Measurements from ENCODE around the gene TSPAN9. TPM values are rescaled to one million over a fixed set of nuclear protein-coding genes. Genes with fewer than 3 reads are reported as not detected.

The TSPAN9 gene
- total and polyA plus RNA-seq, 2 experiments from 2014 or later = 6.0 to 31.5 TPM

- no peaks in the 10 kb centered on the region for H4K20me1 ChIP-seq (replicated peaks; ENCODE audit: insufficient read depth)
- TF ChIP-seq REST (IDR thresholded peaks at IDR 0.05; ENCODE audit: unreplicated experiment) (no peak), STAT1 (IDR thresholded peaks at IDR 0.05; ENCODE audit: unreplicated experiment) (no peak), NANOG (IDR thresholded peaks at IDR 0.05; ENCODE audit: borderline replicate concordance) (no peak), POLR2AphosphoS5 (IDR thresholded peaks at IDR 0.05; ENCODE audit: low read depth) (no peak)
- no peak overlapping the region for H3K4me2 ChIP-seq
- ATAC-seq = no peak
- H3K79me2 ChIP-seq (replicated peaks; ENCODE audit: insufficient read depth) = no peaks in the 10 kb centered on the region
- H3K36me3 ChIP-seq (ENCODE audit: insufficient read depth) = no peaks in the 10 kb centered on the region
- Mint-ChIP-seq H3K27ac (no peak overlapping the region; the same call in 1 of the 2 replicates), H3K27me3 (ENCODE audit: insufficient read depth, low read depth, poor library complexity) (peaks cover 4% of the 10 kb centered on the region), H3K9me3 (no peaks in the 10 kb centered on the region), H3K4me3 (no peak overlapping the region), H3K4me1 (peaks cover 24% of the 10 kb centered on the region), H3K36me3 (ENCODE audit: low read depth) (no peaks in the 10 kb centered on the region)
- H3F3A ChIP-seq (replicated peaks; ENCODE audit: low read depth) = 0 out of 2 replicates have a peak, but pooled peaks cover 3% of the 10 kb centered on the region
- no peak for DNase-seq (ENCODE audit: low spot score)
- H3K4me3 ChIP-seq = no peak overlapping the region
- H3K27ac ChIP-seq (ENCODE audit: low read depth) = no peak overlapping the region
- H2AFZ ChIP-seq = no peak overlapping the region
- peaks cover 4% of the 10 kb centered on the region; the same call in 1 of the 2 replicates for H3K4me1 ChIP-seq (ENCODE audit: insufficient read depth)
- H3K9me2 ChIP-seq (ENCODE audit: insufficient read depth) = no peaks in the 10 kb centered on the region
- H3K27me3 ChIP-seq (ENCODE audit: insufficient read depth) = no peaks in the 10 kb centered on the region
Observed at GRCh38 chr12:3105690-3106479, 28.7 kb downstream of the TSPAN9 start.

DNA sequence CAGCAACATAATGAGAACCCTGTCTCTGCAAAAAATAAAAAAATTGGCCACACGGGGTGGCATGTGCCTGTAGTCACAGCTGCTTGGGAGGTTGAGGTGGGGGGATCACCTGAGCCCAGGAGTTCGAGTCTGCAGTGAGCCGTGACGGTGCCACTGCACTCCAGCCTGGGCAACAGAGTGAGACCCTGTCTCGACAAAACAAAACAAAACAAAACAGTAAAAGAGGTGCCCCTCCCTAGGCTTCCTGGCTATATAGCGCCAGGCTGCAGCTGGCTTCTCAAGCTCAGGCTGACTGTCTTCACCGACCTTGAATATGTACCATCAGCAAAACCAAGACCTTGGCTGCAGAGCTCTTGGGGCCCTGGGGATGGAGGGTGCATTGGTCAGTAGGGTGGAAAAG, 29.4 kb downstream of the TSPAN9 start:
- Histone ChIP-seq H3K27me3 (ENCODE audit: insufficient read depth) (no peaks in the 10 kb centered on the region), H3F3A (replicated peaks; ENCODE audit: low read depth) (0 out of 2 replicates have a peak, but pooled peaks cover 3% of the 10 kb centered on the region), H3K36me3 (ENCODE audit: insufficient read depth) (no peaks in the 10 kb centered on the region), H3K4me3 (no peak overlapping the region), H3K79me2 (replicated peaks; ENCODE audit: insufficient read depth) (no peaks in the 10 kb centered on the region), H3K4me2 (no peak overlapping the region), H2AFZ (no peak overlapping the region), H3K27ac (ENCODE audit: low read depth) (no peak overlapping the region), H3K4me1 (ENCODE audit: insufficient read depth) (peaks cover 4% of the 10 kb centered on the region; the same call in 1 of the 2 replicates), H3K9me2 (ENCODE audit: insufficient read depth) (no peaks in the 10 kb centered on the region), H4K20me1 (replicated peaks; ENCODE audit: insufficient read depth) (no peaks in the 10 kb centered on the region)
- Mint-ChIP-seq H3K9me3 (no peaks in the 10 kb centered on the region), H3K27ac (no peak overlapping the region), H3K27me3 (ENCODE audit: insufficient read depth, low read depth, poor library complexity) (peaks cover 4% of the 10 kb centered on the region), H3K4me3 (no peak overlapping the region), H3K4me1 (peaks cover 24% of the 10 kb centered on the region), H3K36me3 (ENCODE audit: low read depth) (no peaks in the 10 kb centered on the region)
- no peak for ATAC-seq
- DNase-seq (ENCODE audit: low spot score) = no peak
- TF ChIP-seq ZNF114 (CRISPR knock-in tag; IDR thresholded peaks at IDR 0.05) (no peak), ETS1 (IDR thresholded peaks at IDR 0.05) (no peak), REST (IDR thresholded peaks at IDR 0.05; ENCODE audit: unreplicated experiment) (no peak), EZH2phosphoT487 (IDR thresholded peaks at IDR 0.05; ENCODE audit: unreplicated experiment) (no peak), POLR2AphosphoS5 (IDR thresholded peaks at IDR 0.05; ENCODE audit: low read depth) (no peak)
